22Rv1 (cell line): ENCODE measurements around the gene SNED1.

ENCODE experiments used
- H3K27ac ChIP-seq: fragments of 450-650 bp; 2 replicates; pipeline ENCODE4 v1.5.1; 2017
- ZFX ChIP-seq: fragments of 450-650 bp; IDR thresholded peaks from 2 replicates; pipeline ENCODE4 v1.6.1; 2017; ENCODE audit warnings: antibody characterized with exemption, borderline replicate concordance
- TF ChIP-seq, protein P1 (sequence below): fragments of 450-650 bp; IDR thresholded peaks from 2 replicates; pipeline ENCODE4 v1.5.1; 2017; ENCODE audit warnings: mild to moderate bottlenecking

SNED1 gene

GRCh38 chr2:240954436-240955305 is 43.7 kb upstream of the SNED1 start:
- no peak for TF ChIP-seq ZFX
- TF ChIP-seq, protein P1, sequence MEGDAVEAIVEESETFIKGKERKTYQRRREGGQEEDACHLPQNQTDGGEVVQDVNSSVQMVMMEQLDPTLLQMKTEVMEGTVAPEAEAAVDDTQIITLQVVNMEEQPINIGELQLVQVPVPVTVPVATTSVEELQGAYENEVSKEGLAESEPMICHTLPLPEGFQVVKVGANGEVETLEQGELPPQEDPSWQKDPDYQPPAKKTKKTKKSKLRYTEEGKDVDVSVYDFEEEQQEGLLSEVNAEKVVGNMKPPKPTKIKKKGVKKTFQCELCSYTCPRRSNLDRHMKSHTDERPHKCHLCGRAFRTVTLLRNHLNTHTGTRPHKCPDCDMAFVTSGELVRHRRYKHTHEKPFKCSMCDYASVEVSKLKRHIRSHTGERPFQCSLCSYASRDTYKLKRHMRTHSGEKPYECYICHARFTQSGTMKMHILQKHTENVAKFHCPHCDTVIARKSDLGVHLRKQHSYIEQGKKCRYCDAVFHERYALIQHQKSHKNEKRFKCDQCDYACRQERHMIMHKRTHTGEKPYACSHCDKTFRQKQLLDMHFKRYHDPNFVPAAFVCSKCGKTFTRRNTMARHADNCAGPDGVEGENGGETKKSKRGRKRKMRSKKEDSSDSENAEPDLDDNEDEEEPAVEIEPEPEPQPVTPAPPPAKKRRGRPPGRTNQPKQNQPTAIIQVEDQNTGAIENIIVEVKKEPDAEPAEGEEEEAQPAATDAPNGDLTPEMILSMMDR, result no peak
- H3K27ac ChIP-seq, result no peak overlapping the region

DNA sequence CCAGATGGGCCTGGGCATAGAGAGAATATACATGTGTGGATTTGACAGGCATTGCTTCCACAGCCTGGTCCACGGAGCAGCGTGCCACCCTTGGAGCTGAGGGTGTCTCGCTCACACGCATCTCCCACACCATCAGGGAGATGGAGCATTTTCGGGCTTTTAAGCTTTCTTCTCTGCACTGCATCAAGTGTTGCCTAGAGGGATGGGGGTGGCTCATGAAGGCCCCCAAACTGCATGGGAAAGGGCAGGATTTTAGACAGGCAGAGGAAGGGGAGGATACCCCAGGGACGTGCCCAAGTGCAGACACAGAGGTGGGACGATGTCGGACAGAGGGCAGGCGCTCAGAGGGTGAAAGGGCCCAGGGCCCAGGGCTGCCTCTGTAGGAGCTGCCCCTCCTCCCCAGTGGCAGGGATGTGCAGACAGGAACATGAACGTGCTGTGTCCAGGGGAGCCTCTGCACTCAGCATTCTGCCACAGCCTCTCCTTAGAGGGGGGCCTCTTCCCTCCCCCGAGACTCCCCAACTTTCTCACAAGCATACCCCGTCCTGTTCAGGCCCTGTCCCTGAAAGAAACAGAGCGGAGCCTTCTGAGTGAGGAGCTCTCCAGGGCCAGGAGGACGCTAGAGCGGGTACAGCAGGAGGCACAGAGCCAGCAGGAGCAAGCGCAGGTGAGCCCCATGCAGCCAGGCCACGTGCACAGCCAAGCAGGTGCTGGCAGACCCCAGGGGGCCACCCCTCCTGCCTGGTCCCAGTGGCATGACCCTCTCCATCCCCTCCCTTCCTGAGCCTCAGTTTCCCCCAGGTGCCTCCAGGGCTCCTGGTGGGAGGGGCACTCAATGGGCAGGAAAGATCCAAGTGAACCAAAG is 42.9 kb upstream of the SNED1 start:
- H3K27ac ChIP-seq, result no peak overlapping the region
- no peak for TF ChIP-seq ZFX
- TF ChIP-seq, protein P1, result no peak

GRCh38 chr2:240956171-240956934 is 42.1 kb upstream of the SNED1 start:
- TF ChIP-seq, protein P1, result no peak
- no peak for TF ChIP-seq ZFX
- no peak overlapping the region for H3K27ac ChIP-seq

GRCh38 chr2:240956935-240957655 is 41.3 kb upstream of the SNED1 start:
- no peak for TF ChIP-seq ZFX
- TF ChIP-seq, protein P1, result no peak
- H3K27ac ChIP-seq, result no peak overlapping the region

DNA sequence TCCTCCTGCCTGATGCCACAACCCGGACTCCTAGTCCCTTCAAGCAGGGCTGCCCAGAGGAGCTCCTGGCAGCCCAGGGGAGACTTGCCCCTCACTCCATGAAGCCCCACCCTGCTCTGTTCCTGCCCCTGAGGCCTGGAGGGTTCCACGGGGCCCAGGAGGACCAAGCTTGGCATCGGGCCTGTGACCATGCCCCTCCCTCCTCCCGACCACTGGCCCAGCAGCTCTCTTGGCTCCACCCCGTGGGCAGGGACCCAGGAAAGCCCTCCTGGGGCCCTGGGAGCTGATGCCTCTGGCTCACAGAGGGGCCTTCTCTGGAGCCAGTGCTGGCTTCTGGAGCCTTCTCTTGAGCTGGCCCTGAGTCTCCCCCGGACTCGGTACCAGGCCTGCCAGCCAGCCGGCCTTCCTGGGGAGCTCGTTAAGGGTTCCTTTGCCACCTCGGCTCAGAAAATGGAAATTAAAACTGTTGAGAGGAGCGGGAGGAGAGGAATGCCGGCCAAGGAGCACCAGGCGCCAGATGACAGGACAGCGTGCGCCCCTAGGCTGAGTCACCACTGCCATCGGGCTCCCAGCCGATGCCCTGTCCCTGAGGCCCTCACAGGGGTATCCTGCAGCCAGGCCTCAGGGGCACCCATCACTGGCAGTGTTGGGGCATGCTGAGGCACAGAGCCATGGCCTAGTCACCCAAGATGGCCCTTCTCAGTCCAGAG is 40.6 kb upstream of the SNED1 start:
- TF ChIP-seq, protein P1, result no peak
- no peak for TF ChIP-seq ZFX
- H3K27ac ChIP-seq, result no peak overlapping the region
